ENCODE data around the gene PRMT5. TPM values are rescaled to one million over a fixed set of nuclear protein-coding genes. Genes with fewer than 3 reads are reported as not detected.

Gene PRMT5
- total RNA-seq, 4 donors from 2014 or later: 60.7 to 73.8 (median 63.2) TPM

DNA sequence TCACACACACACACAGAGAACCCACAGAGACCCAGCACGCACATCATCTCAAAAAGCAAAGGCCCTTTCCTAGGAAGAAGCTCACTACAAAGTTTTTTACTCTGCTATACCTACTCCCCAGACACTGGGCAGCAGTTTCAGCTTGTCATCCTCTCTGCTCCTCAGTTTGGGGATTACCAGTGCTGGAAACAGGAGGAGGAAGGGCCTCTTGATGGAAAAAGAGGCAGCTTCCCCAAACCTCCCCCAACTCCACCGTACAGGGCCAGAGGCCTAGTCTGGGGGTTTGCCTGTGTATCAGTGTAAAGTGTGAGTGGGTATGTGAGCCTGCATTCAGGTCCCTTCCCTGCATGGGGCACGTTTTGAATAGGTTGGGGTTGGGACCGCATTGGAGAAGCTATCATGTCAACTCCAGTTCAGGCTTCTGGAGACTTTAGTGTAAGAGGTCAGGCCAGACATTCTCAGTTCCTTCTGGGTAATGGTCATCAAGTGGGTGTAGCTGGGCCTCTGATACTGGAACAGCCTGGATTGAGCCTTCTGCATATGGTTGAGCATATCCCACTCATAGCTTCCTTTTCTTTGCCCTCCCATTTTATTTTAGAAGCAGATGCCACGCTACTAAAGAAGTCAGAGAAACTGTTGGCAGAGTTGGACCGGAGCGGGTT, 45.0 kb downstream of the PRMT5 start:
- Histone ChIP-seq H3K4me1 (peaks cover 10 to 28% of the 10 kb centered on the region in 2 donors), H3K27me3 (no peaks in the 10 kb centered on the region), H3K9me3 (no peaks in the 10 kb centered on the region), H3K36me3 (peaks cover 0 to 3% of the 10 kb centered on the region in 2 donors), H3K4me3 (replicated peaks in 1 of 3) (no peak overlapping the region), H3K27ac (no peak overlapping the region)
- no peak for TF ChIP-seq POLR2A (IDR thresholded peaks at IDR 0.05)
- TF ChIP-seq, protein P1, sequence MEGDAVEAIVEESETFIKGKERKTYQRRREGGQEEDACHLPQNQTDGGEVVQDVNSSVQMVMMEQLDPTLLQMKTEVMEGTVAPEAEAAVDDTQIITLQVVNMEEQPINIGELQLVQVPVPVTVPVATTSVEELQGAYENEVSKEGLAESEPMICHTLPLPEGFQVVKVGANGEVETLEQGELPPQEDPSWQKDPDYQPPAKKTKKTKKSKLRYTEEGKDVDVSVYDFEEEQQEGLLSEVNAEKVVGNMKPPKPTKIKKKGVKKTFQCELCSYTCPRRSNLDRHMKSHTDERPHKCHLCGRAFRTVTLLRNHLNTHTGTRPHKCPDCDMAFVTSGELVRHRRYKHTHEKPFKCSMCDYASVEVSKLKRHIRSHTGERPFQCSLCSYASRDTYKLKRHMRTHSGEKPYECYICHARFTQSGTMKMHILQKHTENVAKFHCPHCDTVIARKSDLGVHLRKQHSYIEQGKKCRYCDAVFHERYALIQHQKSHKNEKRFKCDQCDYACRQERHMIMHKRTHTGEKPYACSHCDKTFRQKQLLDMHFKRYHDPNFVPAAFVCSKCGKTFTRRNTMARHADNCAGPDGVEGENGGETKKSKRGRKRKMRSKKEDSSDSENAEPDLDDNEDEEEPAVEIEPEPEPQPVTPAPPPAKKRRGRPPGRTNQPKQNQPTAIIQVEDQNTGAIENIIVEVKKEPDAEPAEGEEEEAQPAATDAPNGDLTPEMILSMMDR (IDR thresholded peaks at IDR 0.05): no peak
- DNase-seq: no peak
- WGBS, 2 donors: 79 to 94% methylated on average over 7 of the region's 7 CpGs
- intact Hi-C loops (cut with DNase I): no loop called here

DNA sequence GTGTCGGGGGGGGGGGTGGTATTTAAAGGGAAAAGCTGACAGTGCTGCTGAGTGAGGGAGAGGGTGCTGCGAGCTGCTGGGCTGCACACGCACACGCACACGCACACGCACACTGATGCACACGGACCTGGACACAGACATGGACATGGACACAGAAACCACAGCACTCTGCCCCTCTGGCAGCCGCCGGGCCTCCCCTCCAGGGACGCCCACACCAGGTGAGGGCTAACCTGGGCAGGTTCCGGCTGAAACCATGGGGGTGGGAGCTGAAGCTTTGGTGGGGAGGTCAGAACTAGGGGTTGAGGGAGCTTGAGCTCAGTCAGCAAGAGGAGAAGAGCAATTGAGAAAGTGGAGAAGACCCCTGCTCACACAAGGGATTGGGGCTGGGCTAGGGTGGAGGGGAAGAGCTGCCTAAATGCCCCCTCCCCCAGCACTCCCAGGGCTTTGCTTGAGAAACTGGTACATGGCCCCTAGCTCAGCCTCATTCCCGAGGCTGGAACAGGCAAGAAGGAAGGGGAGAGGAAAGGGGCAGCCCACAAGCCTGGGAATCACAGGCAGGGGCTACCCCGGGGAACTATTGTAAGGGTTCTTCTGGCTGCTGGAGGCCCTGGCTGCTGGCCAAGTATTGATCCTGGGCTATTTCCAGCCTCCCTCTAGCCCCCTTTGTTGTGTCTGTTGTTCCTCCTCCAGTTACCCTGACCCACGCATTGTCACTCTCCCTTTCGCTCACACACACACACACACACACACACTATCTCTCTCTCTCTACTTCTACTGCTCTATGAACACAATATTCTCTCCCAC, 45.8 kb downstream of the PRMT5 start, which contains the start of gene REM2:
Gene REM2, plus strand, starts transcription at position 50 of the 804 bp plus-strand sequence. Its CDS starts 66 bp downstream, at position 116.
- DNase-seq: no peak
- H3K27me3 ChIP-seq: no peaks in the 10 kb centered on the region
- WGBS, 2 donors: 24 to 29% methylated on average over 15 of the region's 15 CpGs

DNA sequence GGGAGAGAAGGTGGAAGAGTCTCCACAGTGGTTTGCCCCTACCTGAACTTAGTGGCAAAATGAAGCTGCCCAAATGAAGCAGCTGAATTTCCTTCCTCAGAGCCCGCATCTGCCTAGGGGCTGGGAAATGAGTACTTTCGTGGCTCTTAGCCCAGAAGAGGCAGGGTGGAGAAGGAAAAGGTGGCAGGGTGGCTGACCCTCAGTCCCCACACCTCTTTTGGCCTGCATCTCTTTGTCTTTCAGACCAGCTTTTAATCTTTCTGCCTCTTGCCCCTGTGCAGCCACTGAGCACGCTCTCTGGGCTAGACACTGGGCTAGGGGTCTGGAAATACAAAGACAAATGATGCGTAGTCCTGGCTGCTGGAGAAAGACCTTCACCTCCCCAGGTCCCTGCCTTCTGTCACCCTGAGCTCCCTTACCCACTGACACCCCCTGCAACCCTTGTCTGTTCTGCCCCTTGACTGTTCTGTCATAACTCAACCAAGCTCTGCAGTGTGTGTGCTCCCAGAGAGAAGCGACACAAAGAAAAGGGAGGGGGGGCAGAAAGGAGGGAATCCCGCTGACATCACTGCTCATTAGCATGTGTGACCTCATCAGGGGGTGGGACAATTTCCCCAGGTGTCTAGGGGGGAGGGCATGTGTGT, 46.5 kb downstream of the PRMT5 start:
- peak; percentile 41 to 53 for DNase-seq
- WGBS, 2 donors: 9 to 28% methylated on average over 6 of the region's 6 CpGs
- Histone ChIP-seq H3K4me3 (replicated peaks in 1 of 3) (no peak overlapping the region), H3K36me3 (peaks cover 10 to 19% of the 10 kb centered on the region in 2 donors), H3K9me3 (no peaks in the 10 kb centered on the region), H3K4me1 (peaks cover 10 to 23% of the 10 kb centered on the region in 2 donors), H3K27me3 (no peaks in the 10 kb centered on the region), H3K27ac (no peak overlapping the region)
- TF ChIP-seq POLR2A (IDR thresholded peaks at IDR 0.05): no peak
- TF ChIP-seq, protein P1 (IDR thresholded peaks at IDR 0.05): no peak
- intact Hi-C loops (cut with DNase I): no loop called here

More for the DNA sequence above, 45.8 kb downstream of the PRMT5 start, which contains the start of gene REM2:
- no peak within 1 kb of the TSS for H3K4me3 ChIP-seq (replicated peaks in 1 of 3)
- H3K36me3 ChIP-seq: peaks cover 3 to 12% of the 10 kb centered on the region in 2 donors
- no peaks in the 10 kb centered on the region for H3K9me3 ChIP-seq
- no peak within 1 kb of the TSS for H3K27ac ChIP-seq
- TF ChIP-seq POLR2A (IDR thresholded peaks at IDR 0.05): no peak
- TF ChIP-seq, protein P1 (IDR thresholded peaks at IDR 0.05): no peak
- intact Hi-C loops (cut with DNase I): no loop called here
- peaks cover 10 to 28% of the 10 kb centered on the region in 2 donors for H3K4me1 ChIP-seq

DNA sequence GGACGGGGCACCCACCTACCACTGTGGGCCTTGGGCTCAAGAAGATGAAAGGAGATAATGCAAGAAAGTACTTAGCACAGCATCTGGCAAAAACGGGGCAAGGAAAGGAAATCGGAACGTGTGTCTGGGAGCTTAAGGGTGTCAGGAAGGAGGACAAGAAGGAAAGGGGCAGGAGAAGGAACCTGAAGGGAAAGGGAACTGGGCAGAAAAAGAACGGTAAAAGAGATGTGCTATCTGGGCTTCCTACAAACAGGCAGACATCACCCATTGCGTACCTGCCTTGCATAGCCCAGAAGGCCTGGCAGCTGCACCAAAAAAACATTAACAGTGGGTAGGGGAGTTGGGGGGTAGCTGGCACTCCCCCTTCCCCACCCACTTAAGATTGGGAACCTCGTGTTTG, 47.1 kb downstream of the PRMT5 start:
- H3K9me3 ChIP-seq: no peaks in the 10 kb centered on the region
- intact Hi-C loops (cut with DNase I): no loop called here
- no peak overlapping the region for H3K27ac ChIP-seq
- H3K4me1 ChIP-seq: peaks cover 10 to 22% of the 10 kb centered on the region in 2 donors
- no peak for DNase-seq
- WGBS, 2 donors: 36 to 43% methylated on average over 7 of the region's 7 CpGs
- H3K4me3 ChIP-seq (replicated peaks in 1 of 3): no peak overlapping the region
- H3K36me3 ChIP-seq: peaks cover 16 to 25% of the 10 kb centered on the region in 2 donors
- TF ChIP-seq, protein P1 (IDR thresholded peaks at IDR 0.05): no peak
- no peak for TF ChIP-seq POLR2A (IDR thresholded peaks at IDR 0.05)
- H3K27me3 ChIP-seq: no peaks in the 10 kb centered on the region
